ENCODE data around the gene CCDC102A.

DNA sequence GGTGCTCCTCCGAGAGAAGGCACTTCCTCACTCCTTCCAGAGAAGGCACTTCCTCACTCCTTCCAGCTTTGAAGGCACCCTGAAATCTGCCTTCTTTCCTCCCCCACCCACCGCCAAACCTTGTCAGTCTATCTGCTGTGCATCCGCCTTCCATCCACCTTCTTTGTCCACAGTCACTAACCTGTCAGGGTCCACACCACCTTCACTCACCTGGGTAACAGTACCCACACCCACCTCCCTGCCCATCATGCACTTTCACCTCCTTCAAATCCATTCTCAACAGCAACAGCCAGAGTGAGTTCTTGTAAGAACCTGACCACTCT is 5.2 kb downstream of the CCDC102A start:
- TF ChIP-seq YY1 (IDR thresholded peaks at IDR 0.05; ENCODE audit: insufficient read depth, insufficient read length) (no peak), ZNF274 (IDR thresholded peaks at IDR 0.05; ENCODE audit: low read depth, low read length) (no peak)

Data from NT2/D1 (cell line).